ENCODE measurements around the gene UGP2. TPM values are rescaled to one million over a fixed set of nuclear protein-coding genes. Genes with fewer than 3 reads are reported as not detected.

Gene UGP2
- total RNA-seq, 5 donors from 2014 or later (not counting 1 experiment from before 2014, with no cell fraction given) = 67.4 to 103 (median 80.1) TPM

DNA sequence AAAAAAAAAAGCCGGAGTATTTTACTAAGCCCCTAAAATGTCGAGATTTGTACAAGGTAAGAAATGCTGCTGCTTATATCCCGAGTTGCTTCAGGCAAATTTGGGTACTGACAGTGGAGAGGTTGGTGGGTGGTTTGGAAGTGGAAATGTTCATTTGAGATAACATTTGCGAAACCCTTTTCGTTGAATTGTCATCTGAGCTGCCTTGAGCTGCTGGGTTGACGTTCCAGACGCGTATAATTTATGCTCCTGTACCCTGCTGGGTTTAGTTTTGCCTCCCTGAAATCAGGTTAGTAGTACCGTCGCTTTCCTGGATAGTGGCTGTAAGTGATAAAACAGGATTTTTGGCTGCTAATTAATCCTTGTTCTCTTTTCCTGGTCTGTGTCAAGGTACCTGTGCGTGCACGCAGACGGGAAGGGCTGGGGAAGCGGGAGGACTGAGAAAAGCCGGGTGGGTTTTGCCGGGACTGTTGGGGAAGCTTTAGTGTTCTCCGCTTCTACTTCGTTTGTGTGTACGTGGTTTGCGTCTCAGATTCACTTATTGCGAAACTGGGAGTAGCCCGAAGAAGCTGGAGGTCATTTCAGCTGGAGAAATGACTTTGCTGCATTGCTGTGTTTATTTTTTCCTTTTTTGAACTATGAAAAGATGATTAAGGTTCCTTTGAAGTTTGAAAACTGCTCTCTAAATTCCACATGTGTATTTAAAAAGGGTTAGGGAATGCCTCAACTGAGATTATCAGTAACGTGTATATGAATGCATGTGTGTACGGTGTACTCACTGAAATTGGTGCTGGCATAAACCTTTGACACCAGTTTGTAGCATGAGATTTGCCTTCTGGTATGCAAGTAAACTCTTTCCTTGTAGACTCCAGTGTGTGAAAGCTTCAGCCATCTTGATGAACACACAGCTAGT lies 709 bp downstream of the UGP2 start:
- Histone ChIP-seq H3K27ac (ENCODE audit: low read length) (peak overlapping the region; percentile 85), H3K9me3 (no peaks in the 10 kb centered on the region), H3K4me1 (ENCODE audit: control insufficient read depth in 1 of 2, extremely low read depth in 1 of 2, insufficient read depth in 2 of 2, low read length in 2 of 2) (peaks cover 10 to 17% of the 10 kb centered on the region in 2 experiments), H3K4me3 (ENCODE audit: control insufficient read depth in 1 of 2, extremely low read depth in 1 of 2, low read length in 1 of 2) (peak overlapping the region; percentile 74 to 90), H3K36me3 (ENCODE audit: control insufficient read depth in 2 of 2, extremely low read depth in 1 of 2, insufficient read depth in 1 of 2, low read length in 1 of 2) (no peaks in the 10 kb centered on the region), H3K27me3 (replicated peaks in 1 of 2; ENCODE audit: control insufficient read depth in 2 of 2, extremely low read depth in 1 of 2, insufficient read depth in 2 of 2, low read length in 1 of 2) (no peaks in the 10 kb centered on the region)
- ATAC-seq (replicated peaks in 1 of 4) (peak in 1 of 4 experiments; percentile 2), DNase-seq (peak in 10 of 35 experiments; percentile 2 to 42 (median 12))
- Mint-ChIP-seq H3K36me3 (peaks cover 13% of the 10 kb centered on the region), H3K27me3 (no peaks in the 10 kb centered on the region), H3K4me1 (peaks cover 61 to 67% (median 61%) of the 10 kb centered on the region in 3 donors), H3K4me3 (peak overlapping the region; percentile 96 to 97 (median 97)), H3K9me3 (peaks cover 0 to 3% (median 2%) of the 10 kb centered on the region in 3 donors), H3K27ac (peak overlapping the region; percentile 90 to 95)
- CTCF ChIA-PET = interaction anchor here (0.6 to 3.6 kb wide), 9 partner anchors 11 to 1647 kb away, joined by 3 to 28 read pairs (median 7); no protein-coding TSS in a partner anchor
- 10% methylated on average over 20 of the region's 24 CpGs for WGBS (ENCODE audit: insufficient coverage)
- POLR2A ChIA-PET = interaction anchor here (0.7 to 1.5 kb wide), 9 partner anchors 8 to 1645 kb away, joined by 3 to 14 read pairs (median 3); no protein-coding TSS in a partner anchor

DNA sequence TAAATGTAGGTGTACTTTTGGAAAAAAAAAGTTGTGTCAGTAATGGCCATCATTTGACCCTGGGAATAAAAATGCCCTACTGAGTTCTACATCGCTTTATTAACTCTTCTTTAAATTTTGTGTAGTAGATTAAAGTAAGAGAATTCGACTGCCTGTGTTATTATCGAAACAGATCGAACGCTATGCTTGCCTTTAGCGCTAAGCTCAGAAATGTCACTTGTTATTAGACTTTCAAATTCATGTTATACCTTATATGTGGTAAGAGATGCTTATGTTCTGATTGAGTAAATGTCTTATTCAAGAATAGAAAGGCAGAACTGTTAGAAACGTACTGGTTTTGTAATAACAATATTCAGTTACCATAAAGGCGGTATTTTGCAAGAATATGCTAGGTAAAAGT lies 1.4 kb downstream of the UGP2 start:
- Histone ChIP-seq H3K27me3 (replicated peaks in 1 of 2; ENCODE audit: control insufficient read depth in 2 of 2, extremely low read depth in 1 of 2, insufficient read depth in 2 of 2, low read length in 1 of 2) (no peaks in the 10 kb centered on the region), H3K36me3 (ENCODE audit: control insufficient read depth in 2 of 2, extremely low read depth in 1 of 2, insufficient read depth in 1 of 2, low read length in 1 of 2) (no peaks in the 10 kb centered on the region), H3K27ac (ENCODE audit: low read length) (no peak overlapping the region), H3K4me3 (ENCODE audit: control insufficient read depth in 1 of 2, extremely low read depth in 1 of 2, low read length in 1 of 2) (peak overlapping the region in 1 of 2 donors; percentile 74), H3K9me3 (no peaks in the 10 kb centered on the region), H3K4me1 (ENCODE audit: control insufficient read depth in 1 of 2, extremely low read depth in 1 of 2, insufficient read depth in 2 of 2, low read length in 2 of 2) (peaks cover 10 to 17% of the 10 kb centered on the region in 2 experiments)
- DNase-seq (no peak), ATAC-seq (replicated peaks in 1 of 4) (no peak)
- peak overlapping the region; percentile 96 to 97 (median 97) for H3K4me3 Mint-ChIP-seq
- no CpG with 5 or more reads among the region's 8 CpGs for WGBS (ENCODE audit: insufficient coverage)
- H3K9me3 Mint-ChIP-seq = peaks cover 0 to 9% (median 2%) of the 10 kb centered on the region in 3 donors
- peak overlapping the region; percentile 90 to 95 for H3K27ac Mint-ChIP-seq
- no peaks in the 10 kb centered on the region for H3K27me3 Mint-ChIP-seq
- peaks cover 68 to 73% (median 68%) of the 10 kb centered on the region in 3 donors for H3K4me1 Mint-ChIP-seq
- H3K36me3 Mint-ChIP-seq = peaks cover 18% of the 10 kb centered on the region
- ChIA-PET POLR2A (interaction anchor here (0.7 to 1.5 kb wide), 4 partner anchors 10 to 809 kb away, joined by 3 to 4 read pairs (median 3); no protein-coding TSS in a partner anchor), CTCF (interaction anchor here (1.2 to 3.6 kb wide), 5 partner anchors 13 to 24 kb away, joined by 4 to 28 read pairs (median 9); no protein-coding TSS in a partner anchor)

DNA sequence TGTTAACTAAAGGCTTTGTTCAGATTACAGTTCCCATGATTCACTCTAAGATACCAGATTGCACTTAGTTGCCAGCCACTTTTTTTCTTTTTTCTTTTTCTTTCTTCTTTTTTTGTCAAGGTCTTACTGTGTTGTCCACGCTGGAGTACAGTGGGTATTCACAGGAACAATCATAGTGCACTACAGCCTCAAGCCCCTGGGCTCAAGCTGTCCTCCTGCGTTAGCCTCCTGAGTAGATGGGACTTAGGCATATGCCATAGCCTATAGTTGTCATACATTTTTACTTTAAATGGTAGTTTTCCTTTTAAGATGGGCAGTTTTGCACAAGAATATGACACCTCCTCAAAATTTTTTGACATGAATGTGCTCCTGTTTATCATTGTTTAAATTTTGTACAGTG lies 2.1 kb downstream of the UGP2 start:
- Mint-ChIP-seq H3K4me3 (peak overlapping the region; percentile 40 to 67 (median 54)), H3K9me3 (peaks cover 0 to 9% (median 2%) of the 10 kb centered on the region in 3 donors), H3K36me3 (peaks cover 18% of the 10 kb centered on the region), H3K27me3 (no peaks in the 10 kb centered on the region), H3K4me1 (peaks cover 73 to 74% (median 73%) of the 10 kb centered on the region in 3 donors), H3K27ac (peak overlapping the region; percentile 59 to 89)
- Histone ChIP-seq H3K9me3 (no peaks in the 10 kb centered on the region), H3K4me1 (ENCODE audit: control insufficient read depth in 1 of 2, extremely low read depth in 1 of 2, insufficient read depth in 2 of 2, low read length in 2 of 2) (peaks cover 10 to 22% of the 10 kb centered on the region in 2 experiments), H3K36me3 (ENCODE audit: control insufficient read depth in 2 of 2, extremely low read depth in 1 of 2, insufficient read depth in 1 of 2, low read length in 1 of 2) (no peaks in the 10 kb centered on the region), H3K27ac (ENCODE audit: low read length) (no peak overlapping the region), H3K4me3 (ENCODE audit: control insufficient read depth in 1 of 2, extremely low read depth in 1 of 2, low read length in 1 of 2) (no peak overlapping the region), H3K27me3 (replicated peaks in 1 of 2; ENCODE audit: control insufficient read depth in 2 of 2, extremely low read depth in 1 of 2, insufficient read depth in 2 of 2, low read length in 1 of 2) (no peaks in the 10 kb centered on the region)
- POLR2A ChIA-PET = interaction anchor here (1.1 to 1.5 kb wide), 4 partner anchors 9 to 12 kb away, joined by 3 to 6 read pairs (median 5); no protein-coding TSS in a partner anchor
- CTCF ChIA-PET = interaction anchor here (0.8 to 2.7 kb wide), 4 partner anchors 12 to 23 kb away, joined by 4 to 10 read pairs (median 6); no protein-coding TSS in a partner anchor
- WGBS (ENCODE audit: insufficient coverage) = 88% methylated on average over 2 of the region's 2 CpGs
- no peak for DNase-seq
- no peak for ATAC-seq (replicated peaks in 1 of 4)

- H3K27me3 ChIP-seq (replicated peaks in 1 of 2; ENCODE audit: control insufficient read depth in 2 of 2, extremely low read depth in 1 of 2, insufficient read depth in 2 of 2, low read length in 1 of 2) = no peaks in the 10 kb centered on the region
- no peak overlapping the region for H3K4me3 ChIP-seq (ENCODE audit: control insufficient read depth in 1 of 2, extremely low read depth in 1 of 2, low read length in 1 of 2)
- H3K4me1 ChIP-seq (ENCODE audit: control insufficient read depth in 1 of 2, extremely low read depth in 1 of 2, insufficient read depth in 2 of 2, low read length in 2 of 2) = peaks cover 10 to 22% of the 10 kb centered on the region in 2 experiments
- Mint-ChIP-seq H3K4me3 (peak overlapping the region; percentile 21 to 54 (median 40)), H3K27me3 (no peaks in the 10 kb centered on the region), H3K27ac (peak overlapping the region; percentile 31 to 69), H3K4me1 (peaks cover 79 to 80% (median 79%) of the 10 kb centered on the region in 3 donors), H3K36me3 (peaks cover 18% of the 10 kb centered on the region), H3K9me3 (peaks cover 0 to 9% (median 2%) of the 10 kb centered on the region in 3 donors)
- H3K36me3 ChIP-seq (ENCODE audit: control insufficient read depth in 2 of 2, extremely low read depth in 1 of 2, insufficient read depth in 1 of 2, low read length in 1 of 2) = no peaks in the 10 kb centered on the region
- CTCF ChIA-PET = interaction anchor here (0.8 to 2.7 kb wide), 5 partner anchors 10 to 17 kb away, joined by 3 to 10 read pairs (median 6); no protein-coding TSS in a partner anchor
- no peak overlapping the region for H3K27ac ChIP-seq (ENCODE audit: low read length)
- WGBS (ENCODE audit: insufficient coverage) = 89% methylated on average over 3 of the region's 3 CpGs
- DNase-seq (no peak), ATAC-seq (replicated peaks in 1 of 4) (no peak)
- no peaks in the 10 kb centered on the region for H3K9me3 ChIP-seq
- POLR2A ChIA-PET = interaction anchor here (0.6 to 1.5 kb wide), 6 partner anchors 9 to 923 kb away, joined by 3 to 6 read pairs (median 4); no protein-coding TSS in a partner anchor
Observed at GRCh38 chr2:63844616-63845015, 2.9 kb downstream of the UGP2 start.

GRCh38 chr2:63845866-63846265 lies 4.2 kb downstream of the UGP2 start:
- Histone ChIP-seq H3K9me3 (no peaks in the 10 kb centered on the region), H3K36me3 (ENCODE audit: control insufficient read depth in 2 of 2, extremely low read depth in 1 of 2, insufficient read depth in 1 of 2, low read length in 1 of 2) (no peaks in the 10 kb centered on the region), H3K27ac (ENCODE audit: low read length) (no peak overlapping the region), H3K4me1 (ENCODE audit: control insufficient read depth in 1 of 2, extremely low read depth in 1 of 2, insufficient read depth in 2 of 2, low read length in 2 of 2) (peaks cover 12 to 15% of the 10 kb centered on the region in 2 experiments), H3K27me3 (replicated peaks in 1 of 2; ENCODE audit: control insufficient read depth in 2 of 2, extremely low read depth in 1 of 2, insufficient read depth in 2 of 2, low read length in 1 of 2) (no peaks in the 10 kb centered on the region), H3K4me3 (ENCODE audit: control insufficient read depth in 1 of 2, extremely low read depth in 1 of 2, low read length in 1 of 2) (no peak overlapping the region)
- Mint-ChIP-seq H3K4me3 (no peak overlapping the region), H3K4me1 (peaks cover 77 to 83% (median 81%) of the 10 kb centered on the region in 3 donors), H3K27ac (peak overlapping the region; percentile 17 to 25), H3K9me3 (peaks cover 0 to 9% (median 2%) of the 10 kb centered on the region in 3 donors), H3K36me3 (peaks cover 18% of the 10 kb centered on the region), H3K27me3 (no peaks in the 10 kb centered on the region)
- ATAC-seq (replicated peaks in 1 of 4) (no peak), DNase-seq (no peak)
- 100% methylated on average over 1 of the region's 3 CpGs for WGBS (ENCODE audit: insufficient coverage)
- POLR2A ChIA-PET = no interaction called here
- CTCF ChIA-PET = interaction anchor here (0.7 to 2.3 kb wide), 5 partner anchors 9 to 480 kb away, joined by 3 to 8 read pairs (median 6); no protein-coding TSS in a partner anchor

DNA sequence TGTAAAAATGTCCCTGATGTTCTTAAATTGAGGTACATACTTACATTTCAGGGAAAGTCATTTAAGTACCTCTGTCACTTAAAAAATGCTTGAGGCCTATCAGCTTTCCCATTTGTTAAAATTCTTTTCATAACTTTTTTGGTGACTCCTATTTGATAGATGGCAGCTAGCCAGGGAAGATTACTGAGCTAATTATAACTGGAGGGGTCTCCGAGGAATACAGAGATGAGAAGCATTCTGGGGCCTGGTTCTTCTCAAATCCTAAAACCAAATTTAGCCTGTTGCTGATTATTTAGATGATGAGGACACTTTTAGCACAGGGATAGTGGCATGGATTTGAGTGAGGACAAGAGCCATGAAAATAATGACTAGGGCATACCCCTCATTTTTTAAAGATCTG lies 4.8 kb downstream of the UGP2 start:
- ChIA-PET CTCF (interaction anchor here (0.8 to 2.3 kb wide), 4 partner anchors 8 to 15 kb away, joined by 5 to 8 read pairs (median 6); no protein-coding TSS in a partner anchor), POLR2A (no interaction called here)
- ATAC-seq (replicated peaks in 1 of 4) (no peak), DNase-seq (no peak)
- peaks cover 83 to 90% (median 88%) of the 10 kb centered on the region in 3 donors for H3K4me1 Mint-ChIP-seq
- no CpG with 5 or more reads among the region's 1 CpG for WGBS (ENCODE audit: insufficient coverage)
- H3K27ac Mint-ChIP-seq = no peak overlapping the region
- no peaks in the 10 kb centered on the region for H3K27me3 Mint-ChIP-seq
- Histone ChIP-seq H3K4me3 (ENCODE audit: control insufficient read depth in 1 of 2, extremely low read depth in 1 of 2, low read length in 1 of 2) (no peak overlapping the region), H3K27me3 (replicated peaks in 1 of 2; ENCODE audit: control insufficient read depth in 2 of 2, extremely low read depth in 1 of 2, insufficient read depth in 2 of 2, low read length in 1 of 2) (no peaks in the 10 kb centered on the region), H3K27ac (ENCODE audit: low read length) (no peak overlapping the region), H3K36me3 (ENCODE audit: control insufficient read depth in 2 of 2, extremely low read depth in 1 of 2, insufficient read depth in 1 of 2, low read length in 1 of 2) (no peaks in the 10 kb centered on the region), H3K4me1 (ENCODE audit: control insufficient read depth in 1 of 2, extremely low read depth in 1 of 2, insufficient read depth in 2 of 2, low read length in 2 of 2) (peaks cover 12 to 15% of the 10 kb centered on the region in 2 experiments), H3K9me3 (no peaks in the 10 kb centered on the region)
- peaks cover 21% of the 10 kb centered on the region for H3K36me3 Mint-ChIP-seq
- H3K9me3 Mint-ChIP-seq = peaks cover 0 to 9% (median 2%) of the 10 kb centered on the region in 3 donors
- no peak overlapping the region for H3K4me3 Mint-ChIP-seq
